Hepatocyte (in vitro differentiated cells): Measurements from ENCODE around the gene GGA3. TPM values are rescaled to one million over a fixed set of nuclear protein-coding genes. Genes with fewer than 3 reads are reported as not detected.

ENCODE experiments used
- DNase-seq: peaks from one replicate; pipeline ENCODE4 v3.0.0-alpha.2; 2016; ENCODE audit warnings: low spot score
- H2AFZ ChIP-seq: fragments of 200-600 bp; sonication (generic); 2 replicates; pipeline ENCODE4 v1.6.0; 2016; ENCODE audit warnings: antibody characterized with exemption, mild to moderate bottlenecking
- H3K27ac ChIP-seq: fragments of 200-600 bp; sonication (generic); 2 replicates; pipeline ENCODE4 v1.5.1; 2016; ENCODE audit warnings: mild to moderate bottlenecking
- H3K27me3 ChIP-seq: fragments of 200-600 bp; sonication (generic); 2 replicates; pipeline ENCODE4 v1.6.1; 2016
- H3K36me3 ChIP-seq: fragments of 200-600 bp; sonication (generic); replicated peaks from 2 replicates; pipeline ENCODE4 v1.5.1; 2016; ENCODE audit warnings: low read depth; ENCODE audit not compliant: insufficient read depth
- H3K4me1 ChIP-seq: fragments of 200-600 bp; sonication (generic); 2 replicates; pipeline ENCODE4 v1.5.1; 2016; ENCODE audit warnings: mild to moderate bottlenecking, moderate library complexity; ENCODE audit not compliant: insufficient read depth
- H3K4me2 ChIP-seq: fragments of 200-600 bp; sonication (generic); 2 replicates; pipeline ENCODE4 v1.6.0; 2016
- H3K4me3 ChIP-seq: fragments of 200-600 bp; sonication (generic); 2 replicates; pipeline ENCODE4 v1.5.1; 2016; ENCODE audit warnings: mild to moderate bottlenecking
- H3K79me2 ChIP-seq: fragments of 200-600 bp; sonication (generic); 2 replicates; pipeline ENCODE4 v1.6.0; 2017; ENCODE audit warnings: mild to moderate bottlenecking
- H3K9me2 ChIP-seq: fragments of 200-600 bp; sonication (generic); replicated peaks from 2 replicates; pipeline ENCODE4 v1.6.0; 2017; ENCODE audit warnings: mild to moderate bottlenecking; ENCODE audit not compliant: insufficient read depth
- H3K9me3 ChIP-seq: fragments of 200-600 bp; sonication (generic); 2 replicates; pipeline ENCODE4 v1.5.1; 2016; ENCODE audit warnings: low read depth, mild to moderate bottlenecking
- H4K20me1 ChIP-seq: fragments of 200-600 bp; sonication (generic); 2 replicates; pipeline ENCODE4 v1.6.0; 2016; ENCODE audit warnings: mild to moderate bottlenecking; ENCODE audit not compliant: insufficient read depth, poor library complexity, severe bottlenecking
- CTCF ChIP-seq: fragments of 200-600 bp; sonication (generic); IDR thresholded peaks from 2 replicates; pipeline ENCODE4 v1.5.1; 2016; ENCODE audit warnings: antibody characterized with exemption, mild to moderate bottlenecking; ENCODE audit not compliant: poor library complexity
- EZH2 ChIP-seq: fragments of 200-600 bp; sonication (generic); IDR thresholded peaks from 2 replicates; pipeline ENCODE4 v1.6.1; 2016; ENCODE audit warnings: antibody characterized with exemption, mild to moderate bottlenecking, borderline replicate concordance
- EZH2phosphoT487 ChIP-seq: fragments of 200-600 bp; sonication (generic); IDR thresholded peaks from one replicate; pipeline ENCODE4 v1.6.1; 2018; ENCODE audit warnings: antibody characterized with exemption, mild to moderate bottlenecking, low read depth, moderate library complexity; ENCODE audit not compliant: unreplicated experiment, severe bottlenecking
- WGBS: methylation state at CpG from one replicate; pipeline ENCODE4 v1.1.6; 2016; ENCODE audit warnings: low lambda C conversion rate; ENCODE audit errors: missing lambda C conversion rate; 5-methylcytosine and 5-hydroxymethylcytosine counted together
- polyA plus RNA-seq: library from polyadenylated mRNA; unstranded; fragments of >200 nt; fragmentation: Nextera tagmentation; extraction: Ambion mirVana; gene quantifications from 2 replicates; pipeline ENCODE4 v1.2.1, GENCODE V29; 2016
- total RNA-seq: library from RNA; depleted of rRNA; stranded (reverse); fragments of >200 nt; gene quantifications from 2 replicates; pipeline ENCODE4 v1.2.3, GENCODE V29; 2014

Gene GGA3
- total and polyA plus RNA-seq, 2 experiments from 2014 or later: 20.2 to 24.4 TPM

- peak overlapping the region; percentile 80 for H3K27ac ChIP-seq
- no peaks in the 10 kb centered on the region for H4K20me1 ChIP-seq
- peak overlapping the region; percentile 88 for H3K4me3 ChIP-seq
- no peaks in the 10 kb centered on the region for H3K36me3 ChIP-seq
- H3K79me2 ChIP-seq: no peaks in the 10 kb centered on the region
- peaks cover 7% of the 10 kb centered on the region for H3K4me1 ChIP-seq
- H3K4me2 ChIP-seq: peak overlapping the region; percentile 100
- DNase-seq: peak; percentile 53
- WGBS: under 1% methylated on average over 44 of the region's 74 CpGs
- H3K9me2 ChIP-seq: no peaks in the 10 kb centered on the region
- TF ChIP-seq EZH2 (no peak), CTCF (peak; percentile 49), EZH2phosphoT487 (no peak)
- H3K9me3 ChIP-seq: no peaks in the 10 kb centered on the region
- no peaks in the 10 kb centered on the region for H3K27me3 ChIP-seq
- peak overlapping the region; percentile 100 for H2AFZ ChIP-seq
These were observed 10.0 kb upstream of the GGA3 start for GRCh38 chr17:75271233-75271954.

GRCh38 chr17:75270966-75271232 lies 9.5 kb upstream of the GGA3 start, which contains the start of gene MIF4GD:
MIF4GD (minus strand) TSS chr17:75271231; CDS start chr17:75270195, 1,036 bp downstream.
- no peaks in the 10 kb centered on the region for H3K9me2 ChIP-seq
- peak within 1 kb of the TSS; percentile 98 for H3K27ac ChIP-seq
- no peaks in the 10 kb centered on the region for H3K27me3 ChIP-seq
- H3K4me2 ChIP-seq: peak within 1 kb of the TSS; percentile 100
- 2% methylated on average over 17 of the region's 39 CpGs for WGBS
- H3K4me3 ChIP-seq: peak within 1 kb of the TSS; percentile 100
- peaks cover 7% of the 10 kb centered on the region for H3K4me1 ChIP-seq
- H4K20me1 ChIP-seq: no peaks in the 10 kb centered on the region
- no peaks in the 10 kb centered on the region for H3K9me3 ChIP-seq
- peak within 1 kb of the TSS; percentile 100 for H2AFZ ChIP-seq
- no peaks in the 10 kb centered on the region for H3K79me2 ChIP-seq
- no peaks in the 10 kb centered on the region for H3K36me3 ChIP-seq
- TF ChIP-seq CTCF: no peak
- no peak for TF ChIP-seq EZH2phosphoT487
- no peak for TF ChIP-seq EZH2
- DNase-seq: peak; percentile 94

DNA sequence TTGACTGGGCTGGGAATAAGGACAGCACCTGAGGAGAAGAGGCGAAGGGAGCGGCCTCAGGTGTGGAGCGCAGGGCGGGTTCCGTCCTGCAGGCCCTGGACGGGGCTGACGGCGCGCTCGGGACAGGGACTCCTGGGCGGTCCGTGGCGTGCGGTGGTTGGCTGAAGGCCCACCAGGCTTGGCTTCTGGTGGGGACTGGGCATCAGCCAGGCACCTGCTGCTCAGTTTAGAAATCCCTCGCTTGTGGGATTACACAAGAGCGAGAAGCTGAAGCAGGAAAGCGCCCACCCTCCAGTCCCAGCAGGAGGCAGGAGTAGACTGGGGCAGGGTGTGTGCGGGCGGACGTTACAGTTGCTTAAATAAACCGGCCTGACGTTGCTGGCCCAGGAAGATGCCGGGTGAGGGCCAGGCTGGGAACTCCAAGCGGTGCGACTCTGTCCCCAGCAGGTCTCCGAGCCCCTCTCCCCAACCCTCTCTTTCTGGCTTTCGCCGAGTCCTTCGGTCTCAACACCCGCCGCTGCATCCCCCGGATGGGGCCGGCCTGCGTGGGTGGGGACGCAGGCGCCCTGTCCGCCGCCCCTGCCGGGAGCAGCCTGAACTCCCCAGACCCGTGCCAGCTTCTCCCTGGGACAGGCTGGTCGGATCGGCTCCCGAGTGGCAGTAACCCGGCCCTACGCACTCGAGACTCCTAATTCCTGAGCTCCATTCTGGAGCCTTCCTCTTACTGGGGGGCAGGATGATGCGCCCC lies 9.0 kb upstream of the GGA3 start:
- no peaks in the 10 kb centered on the region for H3K27me3 ChIP-seq
- DNase-seq: peak; percentile 88
- H3K4me1 ChIP-seq: peaks cover 7% of the 10 kb centered on the region
- H2AFZ ChIP-seq: peak overlapping the region; percentile 100
- peak overlapping the region; percentile 100 for H3K4me3 ChIP-seq
- no peaks in the 10 kb centered on the region for H4K20me1 ChIP-seq
- H3K9me2 ChIP-seq: no peaks in the 10 kb centered on the region
- H3K36me3 ChIP-seq: no peaks in the 10 kb centered on the region
- no peaks in the 10 kb centered on the region for H3K79me2 ChIP-seq
- H3K27ac ChIP-seq: peak overlapping the region; percentile 98
- peak overlapping the region; percentile 99 for H3K4me2 ChIP-seq
- WGBS: 2% methylated on average over 47 of the region's 47 CpGs
- TF ChIP-seq EZH2phosphoT487 (no peak), EZH2 (no peak), CTCF (peak; percentile 49)
- H3K9me3 ChIP-seq: no peaks in the 10 kb centered on the region
